Endothelial cell of umbilical vein (primary cell): ENCODE results near the gene ATP12A. TPM values are rescaled to one million over a fixed set of nuclear protein-coding genes. Genes with fewer than 3 reads are reported as not detected.

Experiments used
- BruUV-seq: library from RNA; stranded (reverse); fragments of 400-500 nt; replicated peaks from 2 replicates; lab custom pipeline; 2021; lab: Mats Ljungman, UMichigan
- CTCF ChIA-PET: fragments of 300-600, 350-600 bp; sonication (Branson Sonifier 250); formaldehyde crosslinking; loops from one replicate; lab custom pipeline; 2021; ENCODE audit warnings: antibody characterized with exemption, inconsistent platforms; lab: Charles Lee
- POLR2A ChIA-PET: fragments of 300-600, 350-600 bp; sonication (Branson Sonifier 250); formaldehyde crosslinking; loops from one replicate; lab custom pipeline; 2021; ENCODE audit warnings: antibody characterized with exemption, inconsistent platforms; lab: Charles Lee
- DNase-seq: peaks from one replicate; pipeline ENCODE4 v3.0.0-alpha.2; 2011; ENCODE audit warnings: low read depth, low spot score
- FAIRE-seq: peaks from 2 replicates; lab custom pipeline; 2011; peaks lifted over from hg19 to GRCh38; lab: Jason Lieb, UNC
- H2AFZ ChIP-seq: 2 replicates; pipeline ENCODE4 v1.6.0; 2012; ENCODE audit warnings: low read depth, low read length, control low read depth, inconsistent platforms
- H3K27ac ChIP-seq: 2 replicates; pipeline ENCODE4 v1.5.1; 2011; ENCODE audit warnings: low read depth, mild to moderate bottlenecking, control low read depth, low read length, moderate library complexity; ENCODE audit not compliant: insufficient read depth
- H3K27me3 ChIP-seq, 2 experiments: 2 replicates each; pipeline versions ENCODE4 v1.6.0 to v1.6.1; 2011; ENCODE audit warnings: low read length in 2 of 2, mixed read lengths in 1 of 2; ENCODE audit not compliant: control insufficient read depth in 2 of 2, insufficient read depth in 2 of 2
- H3K36me3 ChIP-seq, 2 experiments: 2 replicates in 1 of 2; 3 replicates in 1 of 2; pipeline ENCODE4 v1.5.1; 2011; ENCODE audit warnings: low read length in 2 of 2, mild to moderate bottlenecking in 1 of 2, moderate library complexity in 1 of 2; ENCODE audit not compliant: control insufficient read depth in 2 of 2, insufficient read depth in 2 of 2; ENCODE audit errors: extremely low read depth in 1 of 2
- H3K4me1 ChIP-seq: 3 replicates; pipeline ENCODE4 v1.5.1; 2011; ENCODE audit warnings: mild to moderate bottlenecking, low read length; ENCODE audit not compliant: control insufficient read depth, insufficient read depth; ENCODE audit errors: extremely low read depth
- H3K4me2 ChIP-seq: 2 replicates; pipeline ENCODE4 v1.6.1; 2011; ENCODE audit warnings: low read length, control low read depth, mixed read lengths; ENCODE audit not compliant: insufficient read depth
- H3K4me3 ChIP-seq, 3 experiments: fragments of 200-600 bp in 1 of 3; sonication (generic), shearing (Covaris generic) in 1 of 3; replicated peaks in 1 of 3; 2 replicates each; pipeline ENCODE4 v1.5.1; 2011 to 2016; ENCODE audit warnings: control low read depth in 3 of 3, low read length in 3 of 3, mild to moderate bottlenecking in 2 of 3, inconsistent platforms in 1 of 3, low read depth in 1 of 3, moderate library complexity in 1 of 3; ENCODE audit not compliant: insufficient read depth in 1 of 3
- H3K79me2 ChIP-seq: 2 replicates; pipeline ENCODE4 v1.6.0; 2012; ENCODE audit warnings: low read length, inconsistent platforms; ENCODE audit not compliant: control insufficient read depth, insufficient read depth
- H3K9ac ChIP-seq: replicated peaks from 2 replicates; pipeline ENCODE3; 2011; ENCODE audit warnings: low read length, control low read depth; ENCODE audit not compliant: insufficient read depth; ENCODE audit errors: extremely low read depth
- H3K9me1 ChIP-seq: replicated peaks from 3 replicates; pipeline ENCODE4 v1.6.0; 2011; ENCODE audit warnings: mild to moderate bottlenecking, low read length; ENCODE audit not compliant: control insufficient read depth, insufficient read depth; ENCODE audit errors: extremely low read depth
- H3K9me3 ChIP-seq: replicated peaks from 2 replicates; pipeline ENCODE4 v1.5.1; 2012; ENCODE audit warnings: low read length, inconsistent platforms; ENCODE audit not compliant: control insufficient read depth, insufficient read depth
- H4K20me1 ChIP-seq: replicated peaks from 2 replicates; pipeline ENCODE3; 2011; ENCODE audit warnings: mild to moderate bottlenecking, low read length; ENCODE audit not compliant: control insufficient read depth, insufficient read depth; ENCODE audit errors: extremely low read depth
- EZH2 ChIP-seq: IDR thresholded peaks from 2 replicates; pipeline ENCODE4 v1.6.1; 2012; ENCODE audit warnings: borderline replicate concordance, low read depth, mild to moderate bottlenecking, moderate library complexity, low read length, inconsistent platforms; ENCODE audit not compliant: severe bottlenecking
- FOS ChIP-seq: IDR thresholded peaks from 2 replicates; pipeline ENCODE4 v1.6.1; 2011; ENCODE audit warnings: mild to moderate bottlenecking, low read length, moderate library complexity, borderline replicate concordance; ENCODE audit not compliant: insufficient read depth
- GATA2 ChIP-seq: IDR thresholded peaks from 2 replicates; pipeline ENCODE4 v1.7.0; 2011; ENCODE audit warnings: low read depth, mild to moderate bottlenecking, moderate library complexity, mixed read lengths, low read length; ENCODE audit not compliant: insufficient read length, insufficient read depth
- JUN ChIP-seq: IDR thresholded peaks from 2 replicates; pipeline ENCODE4 v1.6.1; 2011; ENCODE audit warnings: borderline replicate concordance, low read depth; ENCODE audit not compliant: insufficient read length, insufficient read depth
- MYC ChIP-seq: IDR thresholded peaks from one replicate; pipeline ENCODE4 v1.6.1; 2011; ENCODE audit warnings: mild to moderate bottlenecking, low read depth, low read length
- POLR2A ChIP-seq: IDR thresholded peaks from 2 replicates; pipeline ENCODE4 v1.6.1; 2012; ENCODE audit warnings: low read depth, mild to moderate bottlenecking, control low read depth, low read length
- POLR2AphosphoS5 ChIP-seq: IDR thresholded peaks from 2 replicates; pipeline ENCODE4 v1.6.1; 2012; ENCODE audit warnings: low read depth, mild to moderate bottlenecking, control low read depth, low read length, moderate library complexity; ENCODE audit not compliant: insufficient read depth
- dilution Hi-C: fragments of 300-500 bp; cut with MboI; formaldehyde crosslinking; loops from one replicate; pipeline ENCODE4 v1.15.0; 2019; ENCODE audit warnings: low sequenced_read_pairs; ENCODE audit not compliant: extremely low pct_ligation_motif_present
- intact Hi-C: fragments of 100-400 bp; cut with micrococcal nuclease; formaldehyde crosslinking; loops from one replicate; pipeline ENCODE4 v1.10.0; 2022
- polyA plus RNA-seq, 4 experiments: library from polyadenylated mRNA; depleted of rRNA in 3 of 4; stranded (reverse) in 3 of 4; unstranded in 1 of 4; fragments of >200 nt; gene quantifications; 2 replicates each; pipeline versions ENCODE4 v1.2.1 to v1.2.3, GENCODE V29; 2011 to 2012; ENCODE audit warnings: missing spikeins in 1 of 4
- total RNA-seq: library from RNA; stranded (reverse); gene quantifications from 2 replicates; pipeline ENCODE4 v1.2.3, GENCODE V29; 2021
- TF ChIP-seq, protein P1 (sequence below), 2 donors: IDR thresholded peaks; 1 replicate in 1 of 2; 2 replicates in 1 of 2; pipeline ENCODE4 v1.5.1; 2011; ENCODE audit warnings: low read length in 2 of 2, mild to moderate bottlenecking in 2 of 2, moderate library complexity in 2 of 2, control low read depth in 1 of 2, inconsistent platforms in 1 of 2, low read depth in 1 of 2; ENCODE audit not compliant: insufficient read depth in 1 of 2; ENCODE audit errors: extremely low read depth in 1 of 2
- TF ChIP-seq, protein P2 (sequence below): IDR thresholded peaks from 2 replicates; pipeline ENCODE4 v1.6.1; 2011; ENCODE audit not compliant: insufficient read depth, insufficient read length

Gene ATP12A
- total and polyA plus RNA-seq, 2 donors (not counting 3 experiments of a cell fraction or from before 2014, with no cell fraction given), result not detected

DNA sequence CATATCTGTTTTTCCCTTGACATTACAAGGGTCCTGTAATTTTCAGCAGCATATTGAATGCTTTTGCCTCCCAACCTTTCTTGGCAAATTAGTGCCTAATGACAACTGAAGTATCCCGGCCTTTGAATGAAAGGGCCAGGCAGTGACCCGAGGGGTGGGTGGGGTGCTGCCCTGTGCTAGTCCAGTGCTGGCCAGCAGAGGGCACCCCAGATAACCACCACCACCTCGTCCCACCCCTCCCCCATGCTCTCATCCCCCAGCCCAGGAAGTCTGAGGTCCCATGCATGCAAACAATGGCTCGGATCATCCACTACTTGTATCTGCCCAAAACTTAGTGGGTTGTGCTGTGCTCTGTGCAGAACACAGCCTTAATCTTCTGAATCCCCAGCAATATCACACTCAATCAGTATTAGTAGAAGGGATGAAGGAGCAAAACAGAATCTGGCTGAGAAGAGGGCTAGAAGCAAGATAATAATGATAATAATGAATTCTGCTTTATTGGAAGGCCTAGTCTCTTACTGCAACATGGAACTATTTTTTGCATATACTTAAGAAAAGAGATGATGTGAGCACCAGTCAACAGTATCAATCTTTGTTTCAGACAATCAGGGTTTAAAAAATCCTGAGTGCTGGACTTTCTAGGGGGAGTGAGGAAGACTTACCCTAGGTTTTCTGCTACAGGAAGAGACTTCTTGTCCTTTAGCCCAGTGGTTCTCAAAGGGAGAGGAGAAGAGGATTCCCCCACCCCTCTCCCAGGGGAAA is 3.8 kb downstream of the ATP12A start:
- TF ChIP-seq, protein P1, sequence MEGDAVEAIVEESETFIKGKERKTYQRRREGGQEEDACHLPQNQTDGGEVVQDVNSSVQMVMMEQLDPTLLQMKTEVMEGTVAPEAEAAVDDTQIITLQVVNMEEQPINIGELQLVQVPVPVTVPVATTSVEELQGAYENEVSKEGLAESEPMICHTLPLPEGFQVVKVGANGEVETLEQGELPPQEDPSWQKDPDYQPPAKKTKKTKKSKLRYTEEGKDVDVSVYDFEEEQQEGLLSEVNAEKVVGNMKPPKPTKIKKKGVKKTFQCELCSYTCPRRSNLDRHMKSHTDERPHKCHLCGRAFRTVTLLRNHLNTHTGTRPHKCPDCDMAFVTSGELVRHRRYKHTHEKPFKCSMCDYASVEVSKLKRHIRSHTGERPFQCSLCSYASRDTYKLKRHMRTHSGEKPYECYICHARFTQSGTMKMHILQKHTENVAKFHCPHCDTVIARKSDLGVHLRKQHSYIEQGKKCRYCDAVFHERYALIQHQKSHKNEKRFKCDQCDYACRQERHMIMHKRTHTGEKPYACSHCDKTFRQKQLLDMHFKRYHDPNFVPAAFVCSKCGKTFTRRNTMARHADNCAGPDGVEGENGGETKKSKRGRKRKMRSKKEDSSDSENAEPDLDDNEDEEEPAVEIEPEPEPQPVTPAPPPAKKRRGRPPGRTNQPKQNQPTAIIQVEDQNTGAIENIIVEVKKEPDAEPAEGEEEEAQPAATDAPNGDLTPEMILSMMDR (IDR thresholded peaks at IDR 0.05; ENCODE audit: extremely low read depth in 1 of 2, insufficient read depth in 1 of 2, low read depth in 1 of 2, low read length in 2 of 2), result peak; percentile 51 to 87
- no peak for TF ChIP-seq JUN
- Histone ChIP-seq H3K4me2 (no peak overlapping the region), H3K27ac (no peak overlapping the region), H3K9me1 (no peaks in the 10 kb centered on the region), H3K9me3 (no peaks in the 10 kb centered on the region), H2AFZ (no peak overlapping the region), H3K4me1 (no peaks in the 10 kb centered on the region), H3K79me2 (no peaks in the 10 kb centered on the region), H3K4me3 (no peak overlapping the region), H3K27me3 (peaks cover 16 to 26% of the 10 kb centered on the region in 2 experiments), H3K9ac (no peak overlapping the region), H3K36me3 (no peaks in the 10 kb centered on the region), H4K20me1 (no peaks in the 10 kb centered on the region)
- dilution Hi-C loops, result no loop called here
- intact Hi-C loops, result loop anchor here (1.0 kb wide), 2 partner anchors 10 to 44 kb away; no protein-coding TSS in a partner anchor
- CTCF ChIA-PET, result interaction anchor here (1.0 to 2.1 kb wide), 6 partner anchors 10 to 312 kb away, joined by 3 to 11 read pairs (median 6); no protein-coding TSS in a partner anchor
- FAIRE-seq (no peak), DNase-seq (peak; percentile 28)
- POLR2A ChIA-PET, result no interaction called here
- no TSS peak for BruUV-seq

DNA sequence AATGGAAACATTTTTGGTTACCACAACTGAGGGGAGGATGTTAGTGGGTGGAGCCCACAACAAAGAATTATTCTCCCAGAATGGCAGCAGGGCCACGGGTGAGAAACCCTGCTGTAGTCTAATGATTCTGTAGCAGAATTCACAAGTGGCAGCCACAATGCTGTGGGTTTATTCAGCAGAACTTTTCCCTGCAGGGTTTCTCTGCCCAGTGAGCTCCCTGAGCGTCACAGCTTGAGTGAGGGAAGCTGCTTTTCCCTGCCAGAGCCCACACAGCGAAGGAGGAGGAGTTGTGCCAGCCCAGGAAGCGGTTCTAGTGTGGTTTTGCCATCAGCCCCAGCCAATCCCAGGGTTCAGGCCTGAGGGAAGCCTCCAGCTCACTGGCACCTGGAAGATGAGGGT is 4.4 kb downstream of the ATP12A start:
- no peak for FAIRE-seq
- Histone ChIP-seq H3K9ac (no peak overlapping the region), H3K4me1 (no peaks in the 10 kb centered on the region), H2AFZ (no peak overlapping the region), H3K4me2 (no peak overlapping the region), H3K36me3 (no peaks in the 10 kb centered on the region), H3K9me1 (no peaks in the 10 kb centered on the region), H3K27ac (no peak overlapping the region), H3K4me3 (no peak overlapping the region), H3K9me3 (no peaks in the 10 kb centered on the region), H4K20me1 (no peaks in the 10 kb centered on the region), H3K79me2 (no peaks in the 10 kb centered on the region), H3K27me3 (peaks cover 14 to 21% of the 10 kb centered on the region in 2 experiments)
- no peak for DNase-seq
- dilution Hi-C loops, result no loop called here
- intact Hi-C loops, result loop anchor here (1.0 kb wide), 2 partner anchors 10 to 44 kb away; no protein-coding TSS in a partner anchor
- ChIA-PET POLR2A (no interaction called here), CTCF (interaction anchor here (1.1 to 2.1 kb wide), 4 partner anchors 9 to 311 kb away, joined by 3 to 11 read pairs (median 7); no protein-coding TSS in a partner anchor)
- no TSS peak for BruUV-seq
- TF ChIP-seq POLR2AphosphoS5 (no peak), EZH2 (no peak), POLR2A (no peak), JUN (no peak), GATA2 (no peak), FOS (no peak), MYC (no peak)
- TF ChIP-seq, protein P1 (IDR thresholded peaks at IDR 0.05; ENCODE audit: extremely low read depth in 1 of 2, insufficient read depth in 1 of 2, low read depth in 1 of 2, low read length in 2 of 2), result no peak
- TF ChIP-seq, protein P2, sequence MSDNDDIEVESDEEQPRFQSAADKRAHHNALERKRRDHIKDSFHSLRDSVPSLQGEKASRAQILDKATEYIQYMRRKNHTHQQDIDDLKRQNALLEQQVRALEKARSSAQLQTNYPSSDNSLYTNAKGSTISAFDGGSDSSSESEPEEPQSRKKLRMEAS, result no peak
